WTC11 (cell line): Measurements from ENCODE around the gene ZNF407. TPM values are rescaled to one million over a fixed set of nuclear protein-coding genes. Genes with fewer than 3 reads are reported as not detected.
"Not testable (repeated sequence)": the region's sequence is repeated elsewhere in the genome, so short reads cannot be mapped to it uniquely, and the experiment has no call there.

ENCODE experiments used
- ATAC-seq: fragments of 200-7000 bp; cut with Tn5 transposase; 2 replicates; pipeline ENCODE4 v1.10.0; 2021; ENCODE audit warnings: mild to moderate bottlenecking, moderate library complexity
- CTCF ChIA-PET: fragments of 300-600 bp; sonication (Branson Sonifier 250); formaldehyde crosslinking; loops from one replicate; lab custom pipeline; 2021; ENCODE audit warnings: antibody characterized with exemption; lab: Charles Lee
- POLR2A ChIA-PET: fragments of 350-600 bp; sonication (Branson Sonifier 250); formaldehyde crosslinking; loops from one replicate; lab custom pipeline; 2021; ENCODE audit warnings: antibody characterized with exemption; lab: Charles Lee
- DNase-seq: peaks from one replicate; pipeline ENCODE4 v3.0.0; 2021; ENCODE audit warnings: low spot score
- H3K27ac Mint-ChIP-seq: 2 replicates; pipeline ENCODE4 v1.8.0; 2021; ENCODE audit warnings: mixed read lengths
- H3K27me3 Mint-ChIP-seq: 2 replicates; pipeline ENCODE4 v1.8.0; 2021; ENCODE audit warnings: low read depth, mild to moderate bottlenecking, moderate library complexity, mixed read lengths
- H3K36me3 Mint-ChIP-seq: 2 replicates; pipeline ENCODE4 v1.8.0; 2021; ENCODE audit warnings: mixed read lengths
- H3K4me1 Mint-ChIP-seq: 2 replicates; pipeline ENCODE4 v1.8.0; 2022; ENCODE audit warnings: mixed read lengths
- H3K4me3 Mint-ChIP-seq: 2 replicates; pipeline ENCODE4 v1.8.0; 2021; ENCODE audit warnings: mild to moderate bottlenecking, moderate library complexity, mixed read lengths
- H3K9me3 Mint-ChIP-seq: 2 replicates; pipeline ENCODE4 v1.8.0; 2021; ENCODE audit warnings: mixed read lengths
- CTCF ChIP-seq: fragments of 200-600 bp; IDR thresholded peaks from 2 replicates; pipeline ENCODE4 v1.8.0; 2022; ENCODE audit warnings: antibody characterized with exemption
- ETV6 ChIP-seq: sonication (generic); formaldehyde crosslinking; IDR thresholded peaks from 2 replicates; pipeline ENCODE4 v1.8.1; 2022; ENCODE audit warnings: mild to moderate bottlenecking, missing genetic modification reagents
- GRHL2 ChIP-seq: fragments of 250-450 bp; sonication (Bioruptor Pico); IDR thresholded peaks from 2 replicates; pipeline ENCODE4 v1.8.0; 2022; ENCODE audit warnings: mild to moderate bottlenecking, moderate library complexity; ENCODE audit not compliant: insufficient replicate concordance, severe bottlenecking
- GTF2I ChIP-seq: fragments of 250-450 bp; sonication (Bioruptor Pico); conservative IDR thresholded peaks from 2 replicates; pipeline ENCODE4 v1.4.0; 2021; ENCODE audit warnings: mild to moderate bottlenecking
- HMGA2 ChIP-seq: fragments of 250-450 bp; sonication (Bioruptor Pico); IDR thresholded peaks from 2 replicates; pipeline ENCODE4 v1.4.0; 2021; ENCODE audit warnings: mild to moderate bottlenecking, moderate library complexity
- IRF1 ChIP-seq: sonication (generic); formaldehyde crosslinking; IDR thresholded peaks from 2 replicates; pipeline ENCODE4 v1.8.0; 2023; ENCODE audit warnings: missing genetic modification reagents
- NFATC4 ChIP-seq: fragments of 250-450 bp; sonication (Bioruptor Pico); IDR thresholded peaks from 2 replicates; pipeline ENCODE4 v1.9.0; 2021; ENCODE audit warnings: mild to moderate bottlenecking
- NFYB ChIP-seq: sonication (generic); formaldehyde crosslinking; conservative IDR thresholded peaks from 2 replicates; pipeline ENCODE4 v1.8.0; 2022; ENCODE audit warnings: low read depth, missing genetic modification reagents
- NR3C1 ChIP-seq: sonication (generic); formaldehyde crosslinking; conservative IDR thresholded peaks from 2 replicates; pipeline ENCODE4 v1.8.1; 2023; ENCODE audit warnings: low read depth, mild to moderate bottlenecking, missing genetic modification reagents
- OVOL2 ChIP-seq: fragments of 250-450 bp; sonication (Bioruptor Pico); IDR thresholded peaks from 2 replicates; pipeline ENCODE4 v1.9.0; 2021; ENCODE audit warnings: mild to moderate bottlenecking, borderline replicate concordance
- PRRX2 ChIP-seq: fragments of 250-450 bp; sonication (Bioruptor Pico); IDR thresholded peaks from 2 replicates; pipeline ENCODE4 v1.8.0; 2021; ENCODE audit warnings: mild to moderate bottlenecking
- ZNF317 ChIP-seq: sonication (generic); formaldehyde crosslinking; IDR thresholded peaks from 2 replicates; pipeline ENCODE4 v1.8.1; 2023; ENCODE audit warnings: low read depth, mild to moderate bottlenecking, moderate library complexity, missing genetic modification reagents, borderline replicate concordance
- ZNF416 ChIP-seq: fragments of 250-450 bp; sonication (Bioruptor Pico); IDR thresholded peaks from 2 replicates; pipeline ENCODE4 v1.9.0; 2021; ENCODE audit warnings: mild to moderate bottlenecking, inconsistent platforms
- total RNA-seq: library from RNA; stranded (reverse); gene quantifications from 3 replicates; pipeline ENCODE4 v1.2.3, GENCODE V29; 2021
- TF ChIP-seq, protein P1 (sequence below): fragments of 250-450 bp; sonication (Bioruptor Pico); IDR thresholded peaks from 2 replicates; pipeline ENCODE4 v2.1.2; 2022; ENCODE audit warnings: mild to moderate bottlenecking, moderate library complexity

The ZNF407 gene
- total RNA-seq, 1 experiment from 2014 or later, result 6.5 TPM

DNA sequence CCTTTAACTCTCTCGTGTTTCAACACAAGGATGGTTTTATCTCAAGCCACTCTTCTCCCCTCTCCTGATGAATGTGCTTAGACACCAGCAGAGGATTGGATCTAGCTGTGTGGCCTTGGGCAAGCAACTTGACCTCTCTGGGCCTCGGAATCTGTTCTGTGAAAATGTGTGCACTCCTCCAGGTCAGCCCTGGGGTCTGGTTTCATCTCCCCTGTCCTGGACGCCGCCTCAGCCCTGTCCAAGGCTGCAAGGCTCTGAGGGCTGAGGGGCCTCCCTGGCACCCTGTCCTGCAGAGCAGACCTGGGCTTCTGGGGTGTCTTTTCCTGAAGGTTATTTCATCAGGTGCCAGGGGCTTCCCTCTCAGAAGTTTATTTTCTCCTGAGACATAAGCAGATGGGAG is 34.9 kb upstream of the ZNF407 start:
- Mint-ChIP-seq H3K4me3 (no peak overlapping the region), H3K36me3 (peaks cover 24% of the 10 kb centered on the region), H3K27me3 (peaks cover 7% of the 10 kb centered on the region), H3K4me1 (no peaks in the 10 kb centered on the region), H3K27ac (no peak overlapping the region), H3K9me3 (peaks cover 34% of the 10 kb centered on the region)
- ChIA-PET POLR2A (no interaction called here), CTCF (interaction anchor here (1.2 kb wide), 1 partner anchor 11 kb away, joined by 5 read pairs; no protein-coding TSS in a partner anchor)
- DNase-seq (no peak), ATAC-seq (no peak)
- TF ChIP-seq NR3C1 (CRISPR knock-in tag) (no peak), NFATC4 (no peak), IRF1 (CRISPR knock-in tag) (no peak), NFYB (CRISPR knock-in tag) (no peak), ETV6 (no peak)

DNA sequence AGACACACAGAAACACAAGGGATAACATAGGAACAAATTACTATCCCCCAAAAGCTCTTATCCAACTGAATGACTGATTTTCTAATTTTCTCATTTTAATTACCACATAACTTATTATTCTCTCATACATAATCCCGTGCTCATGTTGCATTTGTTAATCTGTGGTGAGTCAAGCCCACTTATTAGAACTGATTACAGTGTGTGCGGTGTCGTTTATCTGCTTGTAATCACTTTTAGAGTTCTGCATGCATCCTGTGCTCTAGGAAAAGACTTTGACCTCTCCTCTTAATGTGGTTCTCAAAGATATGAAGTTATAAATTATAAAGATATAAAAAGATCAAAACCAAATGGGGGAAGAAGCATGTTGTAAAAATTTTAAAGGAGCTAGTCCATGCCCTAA is 33.7 kb upstream of the ZNF407 start:
- ChIA-PET POLR2A (no interaction called here), CTCF (no interaction called here)
- TF ChIP-seq OVOL2 (CRISPR knock-in tag), result no peak
- no peak for TF ChIP-seq GRHL2 (CRISPR knock-in tag)
- TF ChIP-seq ZNF416 (CRISPR knock-in tag), result no peak
- no peak for TF ChIP-seq GTF2I
- TF ChIP-seq PRRX2 (CRISPR knock-in tag), result no peak
- no peak for TF ChIP-seq ZNF317
- TF ChIP-seq, protein P1, sequence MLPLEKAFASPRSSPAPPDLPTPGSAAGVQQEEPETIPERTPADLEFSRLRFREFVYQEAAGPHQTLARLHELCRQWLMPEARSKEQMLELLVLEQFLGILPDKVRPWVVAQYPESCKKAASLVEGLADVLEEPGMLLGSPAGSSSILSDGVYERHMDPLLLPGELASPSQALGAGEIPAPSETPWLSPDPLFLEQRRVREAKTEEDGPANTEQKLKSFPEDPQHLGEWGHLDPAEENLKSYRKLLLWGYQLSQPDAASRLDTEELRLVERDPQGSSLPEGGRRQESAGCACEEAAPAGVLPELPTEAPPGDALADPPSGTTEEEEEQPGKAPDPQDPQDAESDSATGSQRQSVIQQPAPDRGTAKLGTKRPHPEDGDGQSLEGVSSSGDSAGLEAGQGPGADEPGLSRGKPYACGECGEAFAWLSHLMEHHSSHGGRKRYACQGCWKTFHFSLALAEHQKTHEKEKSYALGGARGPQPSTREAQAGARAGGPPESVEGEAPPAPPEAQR (CRISPR knock-in tag), result no peak
- Mint-ChIP-seq H3K27ac (no peak overlapping the region), H3K27me3 (peaks cover 10% of the 10 kb centered on the region), H3K4me3 (no peak overlapping the region), H3K36me3 (peaks cover 29% of the 10 kb centered on the region), H3K9me3 (peaks cover 46% of the 10 kb centered on the region), H3K4me1 (no peaks in the 10 kb centered on the region)
- no peak for DNase-seq
- ATAC-seq, result no peak

GRCh38 chr18:74565164-74565563 is 32.5 kb upstream of the ZNF407 start:
- H3K4me3 Mint-ChIP-seq, DNase-seq, H3K27ac Mint-ChIP-seq, CTCF ChIA-PET, POLR2A ChIA-PET, ATAC-seq, H3K4me1 Mint-ChIP-seq: not testable (repeated sequence)
- H3K27me3 Mint-ChIP-seq, result peaks cover 11% of the 10 kb centered on the region
- peaks cover 29% of the 10 kb centered on the region for H3K36me3 Mint-ChIP-seq
- peaks cover 53% of the 10 kb centered on the region for H3K9me3 Mint-ChIP-seq

- Mint-ChIP-seq H3K27me3 (peaks cover 15% of the 10 kb centered on the region), H3K36me3 (peaks cover 29% of the 10 kb centered on the region), H3K9me3 (peaks cover 61% of the 10 kb centered on the region)
- ATAC-seq, H3K4me3 Mint-ChIP-seq, H3K27ac Mint-ChIP-seq, POLR2A ChIA-PET, H3K4me1 Mint-ChIP-seq, CTCF ChIA-PET, DNase-seq: not testable (repeated sequence)
Observed at GRCh38 chr18:74565993-74566392, 31.7 kb upstream of the ZNF407 start.

DNA sequence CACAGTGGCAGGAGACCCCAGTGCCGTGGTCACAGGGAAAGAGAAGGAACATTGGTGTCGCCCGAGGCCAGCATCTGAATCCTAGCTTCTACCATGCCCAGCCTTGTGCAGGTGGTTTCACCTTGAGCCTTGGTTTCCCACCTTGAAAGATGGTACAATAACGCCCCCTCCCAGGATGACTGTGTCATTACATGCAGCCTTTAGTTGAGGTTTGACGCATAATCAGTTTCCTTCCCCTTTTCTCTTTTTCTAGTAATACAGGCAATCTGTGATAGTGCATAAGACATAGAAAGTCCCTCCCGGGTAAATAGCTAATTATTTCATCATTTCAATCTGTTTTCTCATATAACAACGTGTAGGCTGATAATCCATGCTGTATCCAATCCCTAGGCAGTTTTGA is 29.8 kb upstream of the ZNF407 start:
- ATAC-seq, result no peak
- TF ChIP-seq HMGA2 (CRISPR knock-in tag) (no peak), CTCF (peak; percentile 21; the same call in 1 of the 2 replicates), GTF2I (no peak)
- TF ChIP-seq, all 79 proteins: peak for 1
- POLR2A ChIA-PET, result no interaction called here
- Mint-ChIP-seq H3K27ac (no peak overlapping the region), H3K36me3 (peaks cover 29% of the 10 kb centered on the region), H3K27me3 (peaks cover 15% of the 10 kb centered on the region), H3K9me3 (peaks cover 64% of the 10 kb centered on the region), H3K4me1 (no peaks in the 10 kb centered on the region), H3K4me3 (no peak overlapping the region)
- CTCF ChIA-PET, result interaction anchor here (0.6 to 3.0 kb wide), 4 partner anchors 16 to 214 kb away, joined by 3 to 9 read pairs (median 6); partner anchors contain the start of gene CNDP2
- DNase-seq, result peak; percentile 18
